Skeletal muscle tissue (tissue), 4 donors: ENCODE results near the gene EMILIN2. TPM values are rescaled to one million over a fixed set of nuclear protein-coding genes. Genes with fewer than 3 reads are reported as not detected.
"Not testable (repeated sequence)": the region's sequence is repeated elsewhere in the genome, so short reads cannot be mapped to it uniquely, and the experiment has no call there.

Source experiments
- H3K27ac ChIP-seq: one replicate; pipeline ENCODE4 v1.7.0; 2013; ENCODE audit warnings: mild to moderate bottlenecking, low read depth, low read length, inconsistent platforms
- H3K27me3 ChIP-seq, 3 donors: one replicate each; pipeline ENCODE4 v1.7.0; 2013; ENCODE audit warnings: low read length in 3 of 3; ENCODE audit not compliant: control insufficient read depth in 3 of 3, insufficient read depth in 3 of 3
- H3K36me3 ChIP-seq, 3 donors: one replicate each; pipeline ENCODE4 v1.7.0; 2013; ENCODE audit warnings: low read length in 3 of 3; ENCODE audit not compliant: control insufficient read depth in 3 of 3, insufficient read depth in 3 of 3
- H3K4me1 ChIP-seq, 3 donors: one replicate each; pipeline ENCODE4 v1.7.0; 2013; ENCODE audit warnings: low read length in 3 of 3, mild to moderate bottlenecking in 3 of 3; ENCODE audit not compliant: control insufficient read depth in 3 of 3, insufficient read depth in 3 of 3
- H3K4me3 ChIP-seq, 3 donors: one replicate each; pipeline ENCODE4 v1.7.0; 2013; ENCODE audit warnings: low read length in 3 of 3
- H3K9ac ChIP-seq, 3 donors: one replicate each; pipeline ENCODE4 v1.7.0; 2013; ENCODE audit warnings: low read length in 3 of 3, mild to moderate bottlenecking in 3 of 3, moderate library complexity in 2 of 3, low read depth in 1 of 3
- H3K9me3 ChIP-seq, 3 donors: one replicate each; pipeline ENCODE4 v1.7.0; 2013; ENCODE audit warnings: low read length in 3 of 3; ENCODE audit not compliant: control insufficient read depth in 3 of 3
- total RNA-seq: library from RNA; depleted of rRNA; stranded (reverse); fragments of >200 nt; gene quantifications from one replicate; pipeline ENCODE4 v1.2.3, GENCODE V29; 2014
- donor health status: Osteomylitis.

The EMILIN2 gene
- total RNA-seq, 1 donor from 2014 or later = 23.0 TPM

GRCh38 chr18:2822213-2822921 is 24.4 kb upstream of the EMILIN2 start:
- no peaks in the 10 kb centered on the region for H3K27me3 ChIP-seq
- no peak overlapping the region for H3K9ac ChIP-seq
- no peak overlapping the region for H3K4me3 ChIP-seq
- H3K4me1 ChIP-seq = no peaks in the 10 kb centered on the region
- H3K27ac ChIP-seq = no peak overlapping the region
- no peaks in the 10 kb centered on the region for H3K9me3 ChIP-seq
- H3K36me3 ChIP-seq = no peaks in the 10 kb centered on the region

DNA sequence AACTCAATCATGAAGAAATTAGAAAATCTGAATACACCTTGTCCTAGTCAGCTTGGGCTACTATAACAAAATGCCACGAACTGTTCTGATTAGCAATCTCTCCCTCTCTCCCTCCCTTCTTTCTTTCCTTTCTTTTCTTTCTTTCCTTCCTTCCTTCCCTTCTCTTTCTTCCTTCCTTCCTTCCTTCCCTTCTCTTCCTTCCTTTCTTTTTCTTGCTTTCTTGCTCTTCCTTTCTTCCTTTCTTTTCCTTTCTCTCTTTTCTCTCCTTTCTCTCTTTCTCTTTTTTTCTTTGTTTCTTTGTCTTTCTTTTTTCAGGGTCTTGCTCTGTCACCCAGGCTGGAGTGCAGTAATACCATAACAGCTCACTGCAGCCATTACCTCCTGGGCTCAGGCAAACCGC is 23.6 kb upstream of the EMILIN2 start:
- Histone ChIP-seq H3K4me1 (no peaks in the 10 kb centered on the region), H3K36me3 (no peaks in the 10 kb centered on the region), H3K4me3 (no peak overlapping the region), H3K27me3 (no peaks in the 10 kb centered on the region), H3K9ac (no peak overlapping the region), H3K27ac (no peak overlapping the region), H3K9me3 (no peaks in the 10 kb centered on the region)

- Histone ChIP-seq H3K36me3 (no peaks in the 10 kb centered on the region), H3K27me3 (no peaks in the 10 kb centered on the region), H3K9ac (no peak overlapping the region), H3K27ac (no peak overlapping the region), H3K4me3 (no peak overlapping the region), H3K4me1 (no peaks in the 10 kb centered on the region), H3K9me3 (no peaks in the 10 kb centered on the region)
Measured at GRCh38 chr18:2823966-2824365, 22.8 kb upstream of the EMILIN2 start.

DNA sequence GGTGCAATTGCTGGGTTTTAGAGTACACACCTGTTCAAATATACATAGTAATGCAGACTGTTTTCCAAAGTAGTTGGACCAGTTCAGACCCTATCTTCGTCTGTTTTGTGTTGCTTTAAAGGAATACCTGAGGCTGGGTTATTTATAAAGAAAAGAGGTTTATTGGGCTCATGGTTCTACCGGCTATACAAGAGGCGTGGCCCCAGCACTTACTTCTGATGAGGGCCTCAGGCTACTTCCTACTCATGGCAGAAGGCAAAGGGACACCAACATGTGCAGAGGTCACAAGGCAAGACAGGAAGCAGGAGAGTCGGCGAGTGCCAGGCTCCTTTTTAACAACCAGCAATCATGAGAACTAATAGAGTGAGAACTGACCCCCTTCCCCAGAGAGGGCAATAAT is 21.9 kb upstream of the EMILIN2 start:
- H3K36me3 ChIP-seq = no peaks in the 10 kb centered on the region
- no peak overlapping the region for H3K9ac ChIP-seq
- no peak overlapping the region for H3K4me3 ChIP-seq
- no peak overlapping the region for H3K27ac ChIP-seq
- H3K27me3 ChIP-seq = no peaks in the 10 kb centered on the region
- H3K4me1 ChIP-seq = no peaks in the 10 kb centered on the region
- H3K9me3 ChIP-seq = no peaks in the 10 kb centered on the region

DNA sequence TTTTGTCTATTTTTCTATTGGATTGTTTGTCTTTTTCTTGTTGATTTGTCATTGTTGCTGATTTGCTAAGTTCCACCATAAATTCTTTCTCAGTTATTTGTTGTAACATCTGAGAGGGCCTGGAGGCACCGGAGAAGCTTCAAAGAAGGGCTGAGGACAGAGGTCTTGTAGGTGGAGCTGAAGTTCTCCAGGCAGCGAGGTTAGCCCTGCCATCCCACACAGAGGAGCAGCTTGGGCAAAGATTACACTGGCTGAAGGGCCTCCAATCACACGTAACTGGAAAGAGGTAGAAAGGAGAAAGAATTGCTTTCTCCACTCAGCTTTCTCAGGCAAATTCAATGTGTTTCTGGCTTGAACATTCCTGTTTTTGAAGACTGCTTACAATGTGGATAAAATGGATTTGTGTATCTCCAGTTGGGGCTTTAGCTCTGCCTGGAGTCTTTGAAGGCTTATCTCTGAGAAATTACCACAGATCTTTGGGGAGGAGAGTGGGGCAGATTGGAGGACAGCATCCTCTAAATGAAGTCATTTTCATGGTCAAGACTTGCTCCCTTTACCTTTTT is 21.1 kb upstream of the EMILIN2 start:
- H3K36me3 ChIP-seq = no peaks in the 10 kb centered on the region
- no peak overlapping the region for H3K4me3 ChIP-seq
- no peaks in the 10 kb centered on the region for H3K4me1 ChIP-seq
- H3K27ac ChIP-seq = no peak overlapping the region
- H3K9me3 ChIP-seq = no peaks in the 10 kb centered on the region
- H3K9ac ChIP-seq = no peak overlapping the region
- H3K27me3 ChIP-seq = no peaks in the 10 kb centered on the region

- no peak overlapping the region for H3K4me3 ChIP-seq
- no peaks in the 10 kb centered on the region for H3K27me3 ChIP-seq
- H3K9ac ChIP-seq = no peak overlapping the region
Measured at GRCh38 chr18:2826581-2826980, 20.2 kb upstream of the EMILIN2 start.

GRCh38 chr18:2827061-2827460 is 19.7 kb upstream of the EMILIN2 start:
- Histone ChIP-seq H3K9me3 (no peaks in the 10 kb centered on the region), H3K27ac (no peak overlapping the region), H3K27me3 (no peaks in the 10 kb centered on the region), H3K4me3 (no peak overlapping the region), H3K9ac (no peak overlapping the region), H3K4me1 (no peaks in the 10 kb centered on the region), H3K36me3 (no peaks in the 10 kb centered on the region)

More at GRCh38 chr18:2826581-2826980, 20.2 kb upstream of the EMILIN2 start:
- H3K27ac ChIP-seq = no peak overlapping the region
- no peaks in the 10 kb centered on the region for H3K9me3 ChIP-seq
- no peaks in the 10 kb centered on the region for H3K4me1 ChIP-seq
- no peaks in the 10 kb centered on the region for H3K36me3 ChIP-seq

GRCh38 chr18:2836118-2836517 is 10.7 kb upstream of the EMILIN2 start:
- not testable (repeated sequence) for H3K4me1 ChIP-seq, H3K4me3 ChIP-seq, H3K27me3 ChIP-seq, H3K9ac ChIP-seq, H3K27ac ChIP-seq, H3K9me3 ChIP-seq, H3K36me3 ChIP-seq

DNA sequence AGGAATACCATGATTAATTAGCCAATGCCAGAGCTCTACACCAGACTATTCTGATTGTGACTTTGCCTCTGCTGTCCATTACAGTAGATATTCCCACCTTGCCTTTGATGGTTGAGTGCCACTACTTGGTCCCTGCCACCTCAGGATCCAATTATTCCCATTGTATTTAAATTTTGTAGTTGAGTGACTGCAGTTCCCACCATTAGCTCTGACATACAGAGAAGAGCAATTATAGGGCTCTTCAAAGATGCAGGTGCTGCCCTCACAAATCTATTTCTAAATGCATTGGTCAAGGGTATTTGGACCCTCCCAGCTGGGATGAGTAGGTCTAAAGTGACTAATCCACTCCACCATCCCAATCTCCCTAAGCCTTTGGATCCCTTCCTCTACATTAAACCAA is 9.5 kb upstream of the EMILIN2 start:
- not testable (repeated sequence) for H3K9ac ChIP-seq, H3K36me3 ChIP-seq, H3K4me1 ChIP-seq, H3K9me3 ChIP-seq, H3K4me3 ChIP-seq, H3K27ac ChIP-seq, H3K27me3 ChIP-seq

DNA sequence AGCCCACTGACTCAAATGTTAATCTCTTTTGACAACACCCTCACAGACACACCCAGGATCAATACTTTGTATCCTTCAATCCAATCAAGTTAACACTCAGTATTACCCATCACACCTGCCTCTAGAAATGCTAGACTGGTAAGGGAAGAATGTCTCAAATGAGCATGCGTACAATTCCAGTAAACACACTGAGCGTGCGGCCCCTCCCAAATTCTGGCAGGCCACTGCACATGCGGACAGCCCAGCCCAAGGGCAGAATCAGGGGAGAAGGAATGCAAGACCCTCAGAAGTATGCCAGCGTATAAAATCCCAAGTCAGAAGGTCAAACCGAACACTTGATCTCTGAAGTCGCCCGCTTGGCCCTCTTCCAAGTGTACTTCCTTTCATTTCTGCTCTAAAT is 7.6 kb upstream of the EMILIN2 start:
- Histone ChIP-seq H3K27ac (no peak overlapping the region), H3K9me3 (peaks cover 0 to 4% (median 0%) of the 10 kb centered on the region in 3 donors), H3K4me3 (no peak overlapping the region), H3K4me1 (no peaks in the 10 kb centered on the region), H3K36me3 (no peaks in the 10 kb centered on the region), H3K9ac (no peak overlapping the region), H3K27me3 (peaks cover 0 to 7% (median 3%) of the 10 kb centered on the region in 3 donors)
